ENCODE measurements around the gene GDI1.

Gene GDI1

GRCh38 chrX:154469880-154470279, 32.9 kb downstream of the GDI1 start:
- ChIA-PET CTCF (no interaction called here), POLR2A (interaction anchor here (0.5 kb wide), 1 partner anchor 53 kb away, joined by 3 read pairs; no protein-coding TSS in a partner anchor)
- Histone ChIP-seq H3K36me3 (ENCODE audit: control insufficient read depth in 2 of 2, insufficient read depth in 1 of 2, low read length in 2 of 2) (peaks cover 0 to 82% of the 10 kb centered on the region in 2 experiments; a peak in 2 of 3 replicates), H3K9me3 (ENCODE audit: control insufficient read depth, insufficient read depth, low read depth, low read length) (no peaks in the 10 kb centered on the region), H3K4me3 (ENCODE audit: low read depth, low read length) (no peak overlapping the region), H3K4me1 (ENCODE audit: control insufficient read depth, insufficient read depth, low read length) (no peaks in the 10 kb centered on the region), H3K27ac (ENCODE audit: extremely low read depth, low read depth, low read length) (no peak overlapping the region)
- TF ChIP-seq ZFP3 (tag by site-specific recombination; IDR thresholded peaks at IDR 0.05; ENCODE audit: low read depth), result no peak
- no peak for TF ChIP-seq PRDM2 (tag by site-specific recombination; IDR thresholded peaks at IDR 0.05; ENCODE audit: borderline replicate concordance)
- TF ChIP-seq RBAK (tag by site-specific recombination; IDR thresholded peaks at IDR 0.05), result no peak
- TF ChIP-seq ZNF350 (tag by site-specific recombination; IDR thresholded peaks at IDR 0.05), result no peak
- TF ChIP-seq ZNF76 (tag by site-specific recombination; IDR thresholded peaks at IDR 0.05; ENCODE audit: borderline replicate concordance, low read depth), result no peak
- TF ChIP-seq ZNF132 (tag by site-specific recombination; IDR thresholded peaks at IDR 0.05; ENCODE audit: borderline replicate concordance), result no peak
- TF ChIP-seq ZNF2 (tag by site-specific recombination; IDR thresholded peaks at IDR 0.05), result no peak
- TF ChIP-seq MYNN (tag by site-specific recombination; IDR thresholded peaks at IDR 0.05; ENCODE audit: borderline replicate concordance), result no peak
- TF ChIP-seq ZNF629 (tag by site-specific recombination; IDR thresholded peaks at IDR 0.05), result no peak
- TF ChIP-seq ZNF561 (tag by site-specific recombination; IDR thresholded peaks at IDR 0.05; ENCODE audit: borderline replicate concordance), result no peak
- TF ChIP-seq ZNF658 (tag by site-specific recombination; IDR thresholded peaks at IDR 0.05), result no peak

GRCh38 chrX:154470434-154470833, 33.5 kb downstream of the GDI1 start:
- TF ChIP-seq ZNF610 (tag by site-specific recombination; IDR thresholded peaks at IDR 0.05; ENCODE audit: borderline replicate concordance) (no peak), ZNF626 (tag by site-specific recombination; IDR thresholded peaks at IDR 0.05) (no peak), AEBP2 (tag by site-specific recombination; IDR thresholded peaks at IDR 0.05; ENCODE audit: borderline replicate concordance) (no peak), ZNF514 (tag by site-specific recombination; IDR thresholded peaks at IDR 0.05) (no peak), HIC1 (tag by site-specific recombination; IDR thresholded peaks at IDR 0.05) (no peak), HOXD13 (CRISPR knock-in tag; IDR thresholded peaks at IDR 0.05; ENCODE audit: borderline replicate concordance) (no peak), ZNF785 (tag by site-specific recombination; IDR thresholded peaks at IDR 0.05) (no peak), ZNF426 (tag by site-specific recombination; IDR thresholded peaks at IDR 0.05) (no peak), ZNF629 (tag by site-specific recombination; IDR thresholded peaks at IDR 0.05) (no peak), MYNN (tag by site-specific recombination; IDR thresholded peaks at IDR 0.05; ENCODE audit: borderline replicate concordance) (no peak), ZEB2 (tag by site-specific recombination; IDR thresholded peaks at IDR 0.05) (no peak), SALL2 (tag by site-specific recombination; IDR thresholded peaks at IDR 0.05; ENCODE audit: borderline replicate concordance) (no peak), ZNF791 (tag by site-specific recombination; IDR thresholded peaks at IDR 0.05) (no peak), RBAK (tag by site-specific recombination; IDR thresholded peaks at IDR 0.05) (no peak), GLIS1 (tag by site-specific recombination; IDR thresholded peaks at IDR 0.05) (no peak), ZNF48 (tag by site-specific recombination; IDR thresholded peaks at IDR 0.05) (no peak), PRDM1 (tag by site-specific recombination; IDR thresholded peaks at IDR 0.05) (no peak)
- H3K4me3 ChIP-seq (ENCODE audit: low read depth, low read length), result no peak overlapping the region
- no peaks in the 10 kb centered on the region for H3K9me3 ChIP-seq (ENCODE audit: control insufficient read depth, insufficient read depth, low read depth, low read length)
- no peak overlapping the region for H3K27ac ChIP-seq (ENCODE audit: extremely low read depth, low read depth, low read length)
- peaks cover 0 to 76% of the 10 kb centered on the region in 2 experiments; a peak in 2 of 3 replicates for H3K36me3 ChIP-seq (ENCODE audit: control insufficient read depth in 2 of 2, insufficient read depth in 1 of 2, low read length in 2 of 2)
- ChIA-PET CTCF (no interaction called here), POLR2A (interaction anchor here (1.3 kb wide), 1 partner anchor 20 kb away, joined by 4 read pairs; the partner anchor contains the start of gene SLC10A3)
- no peaks in the 10 kb centered on the region for H3K4me1 ChIP-seq (ENCODE audit: control insufficient read depth, insufficient read depth, low read length)

All from HEK293 (cell line).